Liver (tissue), 9 donors: ENCODE data around the gene CBX4. TPM values are rescaled to one million over a fixed set of nuclear protein-coding genes. Genes with fewer than 3 reads are reported as not detected.

Experiments used
- DNase-seq: peaks from one replicate; pipeline ENCODE4 v3.0.0-alpha.2; 2017; ENCODE audit warnings: low spot score
- H3K27ac ChIP-seq, 2 donors: one replicate each; pipeline ENCODE4 v1.7.0; 2013; ENCODE audit warnings: inconsistent platforms in 2 of 2, low read length in 2 of 2, control low read depth in 1 of 2, low read depth in 1 of 2, mild to moderate bottlenecking in 1 of 2
- H3K27me3 ChIP-seq, 4 donors: one replicate each; pipeline versions ENCODE4 v1.6.1 to v1.7.0; 2013; ENCODE audit warnings: low read length in 3 of 4, inconsistent platforms in 1 of 4, mild to moderate bottlenecking in 1 of 4, moderate library complexity in 1 of 4; ENCODE audit not compliant: control insufficient read depth in 4 of 4, insufficient read depth in 4 of 4
- H3K36me3 ChIP-seq, 4 donors: one replicate each; pipeline versions ENCODE4 v1.6.1 to v1.7.0; 2013; ENCODE audit warnings: low read length in 3 of 4, mild to moderate bottlenecking in 3 of 4, low read depth in 1 of 4, moderate library complexity in 1 of 4; ENCODE audit not compliant: control insufficient read depth in 4 of 4, insufficient read depth in 3 of 4
- H3K4me1 ChIP-seq, 4 donors: one replicate each; pipeline versions ENCODE4 v1.6.1 to v1.7.0; 2013; ENCODE audit warnings: low read length in 3 of 4, mild to moderate bottlenecking in 3 of 4, moderate library complexity in 1 of 4; ENCODE audit not compliant: control insufficient read depth in 4 of 4, insufficient read depth in 4 of 4
- H3K4me3 ChIP-seq, 3 donors: one replicate each; pipeline versions ENCODE4 v1.6.1 to v1.7.0; 2013; ENCODE audit warnings: low read length in 3 of 3, control low read depth in 1 of 3, low read depth in 1 of 3, mild to moderate bottlenecking in 1 of 3
- H3K9ac ChIP-seq, 2 donors: one replicate each; pipeline ENCODE4 v1.7.0; 2013; ENCODE audit warnings: low read length in 2 of 2, mild to moderate bottlenecking in 2 of 2, moderate library complexity in 2 of 2, control low read depth in 1 of 2, low read depth in 1 of 2
- H3K9me3 ChIP-seq, 4 donors: one replicate each; pipeline versions ENCODE4 v1.6.1 to v1.7.0; 2013; ENCODE audit warnings: low read length in 3 of 4; ENCODE audit not compliant: control insufficient read depth in 4 of 4
- ATF3 ChIP-seq: IDR thresholded peaks from 2 replicates; pipeline ENCODE4 v1.6.1; 2016; ENCODE audit warnings: antibody characterized with exemption
- CTCF ChIP-seq: fragments of 150-350 bp; IDR thresholded peaks from 2 replicates; pipeline ENCODE4 v1.5.1; 2017; ENCODE audit warnings: improper control_type of control experiment, low read depth, low read length; ENCODE audit not compliant: missing input control
- EGR1 ChIP-seq, 2 donors: IDR thresholded peaks; 2 replicates each; pipeline ENCODE4 v1.6.1; 2016 to 2018; ENCODE audit warnings: antibody characterized with exemption in 2 of 2, low read depth in 2 of 2
- FOXA1 ChIP-seq: IDR thresholded peaks from 2 replicates; pipeline ENCODE4 v1.6.1; 2016; ENCODE audit warnings: antibody characterized with exemption
- FOXA2 ChIP-seq: IDR thresholded peaks from 2 replicates; pipeline ENCODE4 v1.6.1; 2016; ENCODE audit warnings: antibody characterized with exemption
- GABPA ChIP-seq, 2 donors: IDR thresholded peaks in 1 of 2; conservative IDR thresholded peaks in 1 of 2; 2 replicates each; pipeline ENCODE4 v1.6.1; 2016; ENCODE audit warnings: antibody characterized with exemption in 2 of 2, mild to moderate bottlenecking in 1 of 2, moderate library complexity in 1 of 2
- HNF4A ChIP-seq, 2 donors: conservative IDR thresholded peaks; 2 replicates each; pipeline ENCODE4 v1.6.1; 2016; ENCODE audit warnings: antibody characterized with exemption in 2 of 2, mild to moderate bottlenecking in 2 of 2
- HNF4G ChIP-seq: IDR thresholded peaks from 2 replicates; pipeline ENCODE4 v1.6.1; 2016; ENCODE audit warnings: antibody characterized with exemption
- JUND ChIP-seq, 2 donors: IDR thresholded peaks; 2 replicates each; pipeline ENCODE4 v1.6.1; 2016; ENCODE audit warnings: antibody characterized with exemption in 2 of 2
- NR2F2 ChIP-seq: IDR thresholded peaks from 2 replicates; pipeline ENCODE4 v1.6.1; 2016; ENCODE audit warnings: antibody characterized with exemption
- RAD21 ChIP-seq, 2 donors: IDR thresholded peaks; 2 replicates each; pipeline ENCODE4 v1.6.1; 2016; ENCODE audit warnings: antibody characterized with exemption in 2 of 2, mild to moderate bottlenecking in 2 of 2
- RXRA ChIP-seq, 2 donors: IDR thresholded peaks; 2 replicates each; pipeline ENCODE4 v1.6.1; 2017 to 2018; ENCODE audit warnings: antibody characterized with exemption in 2 of 2, mild to moderate bottlenecking in 1 of 2
- SP1 ChIP-seq: IDR thresholded peaks from 2 replicates; pipeline ENCODE4 v1.6.1; 2018; ENCODE audit warnings: antibody characterized with exemption, mild to moderate bottlenecking
- TAF1 ChIP-seq: conservative IDR thresholded peaks from 2 replicates; pipeline ENCODE4 v1.6.1; 2016; ENCODE audit warnings: antibody characterized with exemption, mild to moderate bottlenecking
- WGBS: extraction: QIAGEN DNeasy Blood & Tissue Kit; methylation state at CpG from one replicate; pipeline ENCODE4 v1.1.7; 2013; 5-methylcytosine and 5-hydroxymethylcytosine counted together
- polyA plus RNA-seq, 2 donors: library from polyadenylated mRNA; stranded (reverse) in 1 of 2; unstranded in 1 of 2; fragments of 200-250 nt in 1 of 2; fragments of >200 nt in 1 of 2; fragmentation: Nextera tagmentation in 1 of 2; extraction: Ambion mirVana in 1 of 2; gene quantifications; one replicate each; pipeline versions ENCODE4 v1.2.1 to v1.2.3, GENCODE V29; 2013 to 2015
- total RNA-seq, 2 donors: library from RNA; depleted of rRNA; stranded (reverse); fragments of >200 nt; gene quantifications; one replicate each; pipeline ENCODE4 v1.2.3, GENCODE V29; 2014
- TF ChIP-seq, protein P1 (sequence below): IDR thresholded peaks from 2 replicates; pipeline ENCODE4 v1.6.1; 2016; ENCODE audit warnings: antibody characterized with exemption, mild to moderate bottlenecking
- TF ChIP-seq, protein P2 (sequence below): IDR thresholded peaks from 2 replicates; pipeline ENCODE4 v1.6.1; 2016; ENCODE audit warnings: antibody characterized with exemption
- TF ChIP-seq, protein P3 (sequence below): IDR thresholded peaks from 2 replicates; pipeline ENCODE4 v1.6.1; 2016; ENCODE audit warnings: antibody characterized with exemption
- donor health status: healthy.
- donor health status: healthy.
- donor health status: healthy.
- donor health status: healthy.
- donor health status: healthy.

Gene CBX4
- total and polyA plus RNA-seq, 4 donors: 4.8 to 8.9 (median 6.3) TPM

DNA sequence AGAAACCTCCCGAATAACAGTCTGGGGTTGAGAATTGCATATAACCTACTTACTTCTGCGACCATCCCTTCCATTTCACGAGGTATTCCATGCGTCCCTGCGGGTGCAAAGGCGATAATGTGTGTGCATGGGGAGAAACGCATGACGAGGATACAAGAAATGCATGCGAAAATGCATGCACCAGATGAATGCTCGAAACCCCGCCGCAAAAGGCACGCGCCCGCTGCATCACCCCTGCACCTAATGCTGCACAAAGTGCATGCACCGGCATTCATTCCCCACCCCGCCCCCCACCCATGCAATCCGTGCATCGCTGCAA is 42.8 kb downstream of the CBX4 start:
- Histone ChIP-seq H3K9ac (no peak overlapping the region), H3K4me1 (peaks cover 12 to 39% (median 20%) of the 10 kb centered on the region in 4 donors), H3K27me3 (peaks cover 0 to 23% (median 10%) of the 10 kb centered on the region in 4 donors), H3K27ac (peak overlapping the region; percentile 75 to 91), H3K36me3 (peaks cover 0 to 6% (median 0%) of the 10 kb centered on the region in 4 donors), H3K4me3 (peak overlapping the region; percentile 43 to 78 (median 75)), H3K9me3 (no peaks in the 10 kb centered on the region)
- DNase-seq: no peak
- WGBS: 3% methylated on average over 19 of the region's 19 CpGs
- TF ChIP-seq EGR1 (IDR thresholded peaks at IDR 0.05; ENCODE audit: low read depth in 2 of 2): no peak
- TF ChIP-seq, protein P1, sequence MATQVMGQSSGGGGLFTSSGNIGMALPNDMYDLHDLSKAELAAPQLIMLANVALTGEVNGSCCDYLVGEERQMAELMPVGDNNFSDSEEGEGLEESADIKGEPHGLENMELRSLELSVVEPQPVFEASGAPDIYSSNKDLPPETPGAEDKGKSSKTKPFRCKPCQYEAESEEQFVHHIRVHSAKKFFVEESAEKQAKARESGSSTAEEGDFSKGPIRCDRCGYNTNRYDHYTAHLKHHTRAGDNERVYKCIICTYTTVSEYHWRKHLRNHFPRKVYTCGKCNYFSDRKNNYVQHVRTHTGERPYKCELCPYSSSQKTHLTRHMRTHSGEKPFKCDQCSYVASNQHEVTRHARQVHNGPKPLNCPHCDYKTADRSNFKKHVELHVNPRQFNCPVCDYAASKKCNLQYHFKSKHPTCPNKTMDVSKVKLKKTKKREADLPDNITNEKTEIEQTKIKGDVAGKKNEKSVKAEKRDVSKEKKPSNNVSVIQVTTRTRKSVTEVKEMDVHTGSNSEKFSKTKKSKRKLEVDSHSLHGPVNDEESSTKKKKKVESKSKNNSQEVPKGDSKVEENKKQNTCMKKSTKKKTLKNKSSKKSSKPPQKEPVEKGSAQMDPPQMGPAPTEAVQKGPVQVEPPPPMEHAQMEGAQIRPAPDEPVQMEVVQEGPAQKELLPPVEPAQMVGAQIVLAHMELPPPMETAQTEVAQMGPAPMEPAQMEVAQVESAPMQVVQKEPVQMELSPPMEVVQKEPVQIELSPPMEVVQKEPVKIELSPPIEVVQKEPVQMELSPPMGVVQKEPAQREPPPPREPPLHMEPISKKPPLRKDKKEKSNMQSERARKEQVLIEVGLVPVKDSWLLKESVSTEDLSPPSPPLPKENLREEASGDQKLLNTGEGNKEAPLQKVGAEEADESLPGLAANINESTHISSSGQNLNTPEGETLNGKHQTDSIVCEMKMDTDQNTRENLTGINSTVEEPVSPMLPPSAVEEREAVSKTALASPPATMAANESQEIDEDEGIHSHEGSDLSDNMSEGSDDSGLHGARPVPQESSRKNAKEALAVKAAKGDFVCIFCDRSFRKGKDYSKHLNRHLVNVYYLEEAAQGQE: no peak
- TF ChIP-seq, protein P2, sequence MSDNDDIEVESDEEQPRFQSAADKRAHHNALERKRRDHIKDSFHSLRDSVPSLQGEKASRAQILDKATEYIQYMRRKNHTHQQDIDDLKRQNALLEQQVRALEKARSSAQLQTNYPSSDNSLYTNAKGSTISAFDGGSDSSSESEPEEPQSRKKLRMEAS: no peak
- TF ChIP-seq RAD21 (IDR thresholded peaks at IDR 0.05): no peak
- no peak for TF ChIP-seq RXRA (IDR thresholded peaks at IDR 0.05)
- TF ChIP-seq GABPA (IDR thresholded peaks at IDR 0.05 in 1 of 2, conservative IDR thresholded peaks at IDR 0.05 in 1 of 2): no peak
- TF ChIP-seq HNF4A (conservative IDR thresholded peaks at IDR 0.05): no peak
- no peak for TF ChIP-seq ATF3
- TF ChIP-seq, protein P3, sequence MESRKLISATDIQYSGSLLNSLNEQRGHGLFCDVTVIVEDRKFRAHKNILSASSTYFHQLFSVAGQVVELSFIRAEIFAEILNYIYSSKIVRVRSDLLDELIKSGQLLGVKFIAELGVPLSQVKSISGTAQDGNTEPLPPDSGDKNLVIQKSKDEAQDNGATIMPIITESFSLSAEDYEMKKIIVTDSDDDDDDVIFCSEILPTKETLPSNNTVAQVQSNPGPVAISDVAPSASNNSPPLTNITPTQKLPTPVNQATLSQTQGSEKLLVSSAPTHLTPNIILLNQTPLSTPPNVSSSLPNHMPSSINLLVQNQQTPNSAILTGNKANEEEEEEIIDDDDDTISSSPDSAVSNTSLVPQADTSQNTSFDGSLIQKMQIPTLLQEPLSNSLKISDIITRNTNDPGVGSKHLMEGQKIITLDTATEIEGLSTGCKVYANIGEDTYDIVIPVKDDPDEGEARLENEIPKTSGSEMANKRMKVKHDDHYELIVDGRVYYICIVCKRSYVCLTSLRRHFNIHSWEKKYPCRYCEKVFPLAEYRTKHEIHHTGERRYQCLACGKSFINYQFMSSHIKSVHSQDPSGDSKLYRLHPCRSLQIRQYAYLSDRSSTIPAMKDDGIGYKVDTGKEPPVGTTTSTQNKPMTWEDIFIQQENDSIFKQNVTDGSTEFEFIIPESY: no peak
- no peak for TF ChIP-seq NR2F2
- TF ChIP-seq TAF1: no peak
- no peak for TF ChIP-seq FOXA1
- TF ChIP-seq SP1: no peak
- TF ChIP-seq JUND (IDR thresholded peaks at IDR 0.05): no peak

DNA sequence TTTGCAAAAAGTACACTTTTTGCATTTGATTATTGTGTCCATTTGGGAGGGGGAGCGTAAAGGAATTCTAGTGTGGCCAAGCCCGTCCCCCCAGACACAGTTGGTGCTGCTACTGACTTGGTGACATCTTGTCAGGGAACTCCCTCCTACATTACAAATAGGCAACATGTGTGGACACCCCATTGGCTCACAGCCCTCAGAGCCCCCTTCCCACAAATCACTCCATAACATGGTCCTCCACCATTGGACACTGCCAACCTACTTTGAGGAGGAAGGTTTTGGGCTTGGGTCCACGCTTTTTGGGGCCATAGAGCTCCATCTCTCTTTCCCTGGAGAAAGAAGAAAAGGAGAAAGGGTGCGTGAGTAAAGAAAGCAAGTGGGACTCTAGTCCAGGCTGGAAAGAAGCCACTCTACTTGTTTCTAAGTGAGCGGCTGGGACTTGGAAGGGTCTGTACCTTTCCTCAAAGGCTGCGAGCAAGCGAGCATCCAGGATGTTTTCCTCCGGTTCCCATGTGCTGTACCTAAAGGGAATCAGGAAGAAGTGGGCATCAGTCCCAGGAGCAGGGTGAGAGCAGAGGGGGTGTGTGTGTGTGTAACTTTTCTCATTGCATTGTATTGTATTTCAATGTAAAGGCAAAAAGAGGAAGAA is 43.3 kb downstream of the CBX4 start:
- Histone ChIP-seq H3K36me3 (peaks cover 0 to 6% (median 0%) of the 10 kb centered on the region in 4 donors), H3K27me3 (peaks cover 0 to 23% (median 12%) of the 10 kb centered on the region in 4 donors), H3K4me3 (peak overlapping the region; percentile 43 to 78 (median 75)), H3K4me1 (peaks cover 12 to 35% (median 18%) of the 10 kb centered on the region in 4 donors), H3K27ac (no peak overlapping the region), H3K9ac (no peak overlapping the region), H3K9me3 (no peaks in the 10 kb centered on the region)
- TF ChIP-seq FOXA2 (no peak), GABPA (IDR thresholded peaks at IDR 0.05 in 1 of 2, conservative IDR thresholded peaks at IDR 0.05 in 1 of 2) (no peak), EGR1 (IDR thresholded peaks at IDR 0.05; ENCODE audit: low read depth in 2 of 2) (no peak), RAD21 (IDR thresholded peaks at IDR 0.05) (no peak), HNF4A (conservative IDR thresholded peaks at IDR 0.05) (no peak), HNF4G (no peak), SP1 (no peak), FOXA1 (no peak), NR2F2 (no peak), JUND (IDR thresholded peaks at IDR 0.05) (no peak), CTCF (no peak)
- TF ChIP-seq, protein P3: no peak
- no peak for DNase-seq
- WGBS: 93% methylated on average over 8 of the region's 8 CpGs
